Jurkat, Clone E6-1 (cell line): ENCODE measurements around the gene TSPAN5.

Experiments
- DNase-seq: peaks from one replicate; pipeline ENCODE4 v3.0.0-alpha.2; 2011; ENCODE audit warnings: low read depth, low spot score
- H3K4me3 ChIP-seq: 2 replicates; pipeline ENCODE4 v1.5.1; 2011; ENCODE audit warnings: mild to moderate bottlenecking, low read length, control low read depth, moderate library complexity

TSPAN5 gene

DNA sequence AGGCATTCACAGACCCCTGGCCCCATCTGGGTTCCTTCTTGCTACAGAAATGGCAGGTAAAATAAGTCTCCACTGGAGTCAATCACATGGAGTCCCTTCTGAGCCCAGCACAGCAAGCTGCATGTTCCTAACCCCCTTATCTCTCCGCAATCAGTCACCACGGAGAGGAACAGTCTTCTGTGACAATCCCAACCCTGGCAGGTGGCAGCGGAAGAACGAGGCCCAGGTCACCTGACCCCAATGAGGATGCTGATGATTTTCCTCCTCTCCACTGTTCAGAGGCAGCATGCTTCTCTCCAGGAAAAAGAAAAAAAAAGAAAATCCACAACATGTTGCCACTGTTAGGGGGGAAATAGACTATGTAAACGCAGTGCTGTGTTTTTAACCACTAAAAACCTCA lies 50.1 kb downstream of the TSPAN5 start:
- DNase-seq = peak; percentile 67

DNA sequence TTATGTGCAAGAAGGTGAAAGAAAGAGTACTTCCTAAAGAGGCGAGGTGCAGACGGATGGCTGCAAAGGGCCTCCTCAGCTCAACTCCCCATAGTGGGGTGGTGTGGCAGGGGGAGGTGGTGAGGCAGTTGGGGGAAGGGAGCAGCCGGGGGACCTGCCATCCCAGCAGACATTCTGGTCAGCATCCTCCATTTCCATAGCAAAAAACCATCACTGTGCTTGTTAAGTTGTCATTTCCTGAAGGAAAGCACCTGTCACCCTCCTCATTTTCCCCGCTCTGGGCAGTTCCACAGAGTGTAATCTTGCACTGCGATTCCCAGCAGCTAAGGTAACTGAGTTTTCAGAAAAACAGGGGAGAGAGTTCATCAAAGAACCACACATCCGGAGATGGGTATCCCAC lies 51.5 kb downstream of the TSPAN5 start:
- H3K4me3 ChIP-seq = no peak overlapping the region
- no peak for DNase-seq

More for the DNA sequence above, 50.1 kb downstream of the TSPAN5 start:
- H3K4me3 ChIP-seq = no peak overlapping the region

DNA sequence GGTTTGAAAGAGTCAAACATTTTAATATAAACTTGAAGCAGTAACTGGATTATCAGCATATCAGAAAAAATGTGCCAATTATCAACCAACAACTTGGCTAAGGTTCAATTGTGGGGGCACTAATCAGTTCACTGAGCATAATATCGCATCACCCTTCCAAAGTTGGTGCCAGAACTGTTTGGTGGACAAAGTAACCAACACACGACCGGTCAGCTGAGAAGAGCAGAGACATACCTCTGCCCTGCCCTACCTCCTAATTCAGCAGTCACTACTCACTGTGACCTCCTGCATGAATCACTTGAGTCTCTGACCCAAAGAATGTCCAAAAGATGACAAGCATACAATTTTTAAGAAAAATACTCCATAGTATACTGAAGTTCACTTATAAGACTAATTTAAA lies 53.2 kb downstream of the TSPAN5 start:
- no peak for DNase-seq
- no peak overlapping the region for H3K4me3 ChIP-seq

DNA sequence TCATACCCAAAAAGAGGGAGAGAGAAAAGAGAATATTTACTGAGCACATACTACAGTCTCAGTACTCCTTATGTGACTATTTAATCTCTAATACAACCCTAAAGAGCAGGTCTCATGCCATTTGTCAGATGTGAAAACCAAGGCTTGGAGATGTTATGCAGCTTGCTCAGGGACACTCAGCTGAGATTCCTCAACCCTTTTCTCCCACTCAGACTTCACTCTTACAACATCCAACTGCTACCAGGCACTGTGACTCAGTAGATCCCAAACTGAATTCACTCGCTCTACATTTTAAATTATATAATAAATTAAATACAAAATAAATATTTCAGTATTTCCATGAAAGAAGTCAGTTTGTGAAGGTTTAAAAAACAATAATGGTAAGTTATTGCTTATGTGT lies 53.7 kb downstream of the TSPAN5 start:
- no peak for DNase-seq
- H3K4me3 ChIP-seq = no peak overlapping the region

DNA sequence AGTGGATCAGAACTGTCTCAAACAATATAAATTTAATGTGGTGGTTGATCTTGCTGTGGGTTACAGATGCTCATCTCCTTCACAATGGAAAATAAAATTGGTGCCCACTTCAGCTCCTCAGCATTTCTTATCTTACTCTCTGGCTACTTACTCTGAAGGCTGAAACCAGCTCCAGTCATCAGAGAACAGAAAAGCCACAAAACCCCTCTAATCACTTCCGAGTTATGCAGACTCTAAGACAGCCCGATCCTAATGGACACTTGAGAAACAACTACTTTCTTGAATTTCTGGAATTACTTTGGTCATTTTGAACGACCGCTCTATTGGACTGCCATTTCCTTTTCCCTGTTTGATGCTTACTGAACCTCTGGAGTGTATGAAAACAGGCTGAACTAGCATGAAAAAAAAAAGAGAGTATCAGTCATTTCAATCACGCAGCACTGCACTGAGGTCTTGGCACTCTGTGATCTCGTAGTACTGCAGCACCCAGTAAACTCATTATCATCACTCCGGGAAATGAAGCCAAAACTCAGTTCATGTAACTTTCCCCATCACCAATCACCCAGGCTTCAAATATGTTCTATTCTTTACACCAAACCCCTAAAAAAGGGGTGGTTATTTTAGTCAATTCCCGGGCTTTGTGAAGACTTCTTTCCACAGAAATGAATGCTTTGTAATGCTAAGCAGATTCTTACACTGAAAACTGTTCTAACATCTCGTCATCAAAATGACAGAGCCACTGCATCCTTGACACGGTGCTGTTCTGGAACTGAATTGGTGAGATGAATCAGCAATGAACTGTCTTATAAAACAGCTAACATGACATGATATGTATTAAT lies 54.5 kb downstream of the TSPAN5 start:
- no peak for DNase-seq
- no peak overlapping the region for H3K4me3 ChIP-seq

DNA sequence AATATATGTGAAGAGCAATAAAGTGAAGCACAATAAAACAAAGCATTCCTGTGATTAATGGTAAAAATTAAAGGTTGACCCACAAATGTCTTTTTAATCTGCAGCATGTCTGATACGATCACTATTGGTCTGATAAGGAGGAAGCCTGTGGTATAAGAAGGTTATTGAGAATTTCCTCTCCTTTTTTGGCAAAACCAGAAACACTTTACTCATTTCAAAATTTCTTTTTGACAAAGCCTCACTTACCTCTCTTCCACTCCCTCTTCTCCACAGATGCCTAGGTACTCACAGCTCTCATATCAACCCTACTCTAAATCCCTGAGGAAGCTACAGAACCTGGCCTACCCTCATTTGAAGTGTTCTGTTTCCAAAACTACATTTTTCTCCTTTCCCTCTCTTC lies 56.1 kb downstream of the TSPAN5 start:
- no peak for DNase-seq
- H3K4me3 ChIP-seq = no peak overlapping the region

DNA sequence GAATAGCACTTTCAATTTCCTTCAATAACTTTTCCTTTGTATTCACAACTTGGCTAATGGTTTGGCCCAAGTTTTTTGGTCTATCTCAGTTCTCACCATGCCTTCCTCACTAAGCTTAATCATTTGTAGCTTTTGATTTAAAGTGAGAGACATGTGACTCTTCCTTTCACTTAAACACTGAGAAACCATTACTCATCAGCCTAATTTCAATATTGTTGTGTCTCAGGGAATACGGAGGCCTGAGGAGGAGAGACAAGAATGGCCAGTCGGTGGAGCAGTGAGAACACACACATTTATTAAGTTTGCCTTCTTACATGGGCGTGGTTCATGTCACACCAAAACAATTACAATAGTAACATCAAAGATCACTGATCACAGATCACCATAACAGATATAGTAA lies 56.7 kb downstream of the TSPAN5 start:
- no peak overlapping the region for H3K4me3 ChIP-seq
- no peak for DNase-seq

DNA sequence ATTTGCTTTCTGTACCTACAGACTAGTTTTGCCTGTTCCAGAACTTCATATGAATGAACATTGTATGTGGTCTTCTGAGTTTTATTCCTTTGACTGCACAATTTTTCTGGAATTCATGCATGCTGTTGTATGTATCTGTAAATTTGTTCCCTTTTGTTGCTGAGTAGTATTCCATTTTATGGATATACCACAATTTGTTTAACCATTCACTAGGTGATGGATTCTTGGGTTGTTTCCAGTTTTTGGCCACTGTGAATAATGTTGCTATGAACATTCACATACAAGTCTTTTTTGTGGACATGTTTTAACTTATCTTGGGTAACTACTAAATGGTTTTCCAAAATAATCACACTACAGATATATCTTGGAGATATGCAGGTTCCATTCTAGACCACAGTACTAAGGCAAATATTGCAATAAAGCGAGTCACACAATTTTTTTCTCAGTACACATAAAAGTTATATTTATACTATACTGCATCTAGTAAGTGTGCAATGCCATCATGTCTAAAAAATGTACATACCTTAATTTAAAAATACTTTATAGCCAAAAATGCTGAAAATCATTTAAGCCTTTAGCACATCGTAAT lies 58.7 kb downstream of the TSPAN5 start:
- no peak overlapping the region for H3K4me3 ChIP-seq

DNA sequence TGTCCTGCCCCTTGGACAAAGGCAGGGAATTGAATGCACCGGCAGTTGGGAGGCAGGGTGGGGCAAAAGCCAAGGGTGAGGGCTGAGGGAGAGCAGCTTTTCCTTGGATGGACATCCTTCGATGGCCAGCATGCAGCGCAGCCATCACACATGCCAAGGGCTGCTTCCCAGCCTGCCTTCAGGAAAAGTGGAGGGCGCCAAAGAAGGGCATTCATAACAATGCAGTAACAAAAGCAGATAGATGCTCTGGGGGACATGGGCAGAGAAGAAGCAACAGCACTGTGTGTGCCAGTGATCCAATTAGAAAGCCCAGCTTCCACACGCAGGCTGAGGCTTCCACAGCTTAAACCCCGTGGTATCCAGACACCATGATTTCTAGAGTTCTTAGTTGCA lies 71.5 kb downstream of the TSPAN5 start:
- DNase-seq = no peak

More for the DNA sequence above, 58.7 kb downstream of the TSPAN5 start:
- DNase-seq = no peak

DNA sequence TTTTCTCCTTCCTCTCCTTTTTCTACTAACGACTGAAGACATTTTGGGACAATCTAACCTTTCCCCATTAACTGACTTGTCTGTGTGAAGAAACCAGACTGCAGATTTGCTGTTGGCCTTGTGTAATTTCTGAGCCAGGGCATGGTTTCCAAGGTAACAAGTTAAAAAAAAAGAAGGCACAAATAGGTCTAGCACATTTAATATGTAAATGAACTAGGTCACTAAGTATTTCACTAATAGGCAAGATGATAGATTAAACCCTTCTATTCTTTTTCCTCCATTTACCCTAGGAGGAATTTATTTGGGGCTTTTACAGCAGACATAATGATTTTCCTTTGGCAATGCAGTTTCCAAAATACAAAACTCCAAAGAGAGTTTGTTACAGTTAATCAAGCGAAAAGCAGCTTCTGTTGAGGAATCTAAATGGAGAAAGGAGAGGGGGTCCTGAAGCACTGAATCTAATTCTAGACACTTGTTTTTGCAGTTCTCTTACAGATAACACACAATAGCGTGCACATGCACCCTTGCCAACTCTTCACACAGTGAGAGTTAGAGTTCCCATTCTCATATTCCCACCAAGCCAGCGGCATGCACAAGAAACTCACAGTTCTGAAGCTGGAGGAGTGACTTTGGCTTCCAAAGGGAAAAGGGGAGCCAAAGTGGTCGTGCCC lies 72.0 kb downstream of the TSPAN5 start:
- no peak for DNase-seq

More for the DNA sequence above, 71.5 kb downstream of the TSPAN5 start:
- H3K4me3 ChIP-seq = no peak overlapping the region

DNA sequence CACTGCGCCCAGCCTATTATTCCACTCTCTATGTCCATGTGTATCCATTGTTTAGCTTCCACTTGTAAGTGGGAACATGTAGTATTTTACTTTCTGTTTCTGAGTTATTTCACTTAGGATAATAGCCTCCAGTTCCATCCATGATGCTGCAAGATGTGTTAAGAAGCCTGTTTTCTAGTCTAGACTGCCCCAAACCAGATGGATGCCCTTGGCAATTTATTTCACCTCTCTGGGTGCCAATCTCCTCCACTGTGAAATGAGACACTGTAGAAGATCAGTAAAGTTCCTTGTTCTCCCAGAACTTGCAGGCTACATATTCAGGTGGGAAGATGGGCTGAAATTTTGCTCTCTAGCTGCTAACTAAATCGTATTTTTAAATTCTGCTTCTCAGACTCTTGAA lies 72.8 kb downstream of the TSPAN5 start:
- no peak overlapping the region for H3K4me3 ChIP-seq
- DNase-seq = no peak

More for the DNA sequence above, 72.0 kb downstream of the TSPAN5 start:
- no peak overlapping the region for H3K4me3 ChIP-seq

DNA sequence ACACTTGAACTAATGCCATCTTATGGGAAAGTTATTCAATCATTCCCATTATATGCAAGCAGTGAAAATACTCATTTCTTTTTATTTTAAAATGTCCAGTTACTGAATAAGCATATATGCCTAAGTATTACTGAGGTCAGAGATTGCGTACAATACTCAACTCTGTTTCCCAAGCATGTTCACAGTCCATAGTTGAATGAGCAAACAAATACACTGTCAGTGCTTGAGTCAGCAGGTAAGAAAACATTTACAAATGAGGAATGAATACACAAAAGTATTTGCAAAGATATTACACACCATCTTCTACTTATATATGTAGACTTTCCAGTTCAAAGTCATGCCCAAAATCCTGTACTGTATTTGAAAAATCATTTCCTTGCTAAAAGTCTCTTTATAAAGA lies 74.1 kb downstream of the TSPAN5 start:
- DNase-seq = no peak
- no peak overlapping the region for H3K4me3 ChIP-seq

DNA sequence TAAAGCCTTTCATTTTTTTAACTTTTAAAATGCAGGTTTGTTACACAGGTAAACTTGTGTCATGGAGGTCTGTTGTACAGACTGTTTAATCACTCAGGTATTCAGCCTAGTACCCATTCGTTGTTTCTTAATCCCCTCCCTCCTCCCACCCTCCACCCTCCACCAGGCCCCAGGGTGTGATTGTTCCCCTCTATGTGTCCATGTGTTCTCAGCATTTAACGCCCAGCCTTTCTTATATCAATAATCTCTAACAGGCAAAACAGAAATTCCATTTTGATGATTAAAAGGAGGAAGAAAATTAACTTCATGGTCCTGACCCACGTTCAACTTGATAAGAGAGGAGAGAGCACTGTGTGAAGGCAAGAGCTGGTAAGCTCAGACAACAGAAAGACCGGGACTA lies 75.1 kb downstream of the TSPAN5 start:
- no peak overlapping the region for H3K4me3 ChIP-seq
- DNase-seq = no peak

DNA sequence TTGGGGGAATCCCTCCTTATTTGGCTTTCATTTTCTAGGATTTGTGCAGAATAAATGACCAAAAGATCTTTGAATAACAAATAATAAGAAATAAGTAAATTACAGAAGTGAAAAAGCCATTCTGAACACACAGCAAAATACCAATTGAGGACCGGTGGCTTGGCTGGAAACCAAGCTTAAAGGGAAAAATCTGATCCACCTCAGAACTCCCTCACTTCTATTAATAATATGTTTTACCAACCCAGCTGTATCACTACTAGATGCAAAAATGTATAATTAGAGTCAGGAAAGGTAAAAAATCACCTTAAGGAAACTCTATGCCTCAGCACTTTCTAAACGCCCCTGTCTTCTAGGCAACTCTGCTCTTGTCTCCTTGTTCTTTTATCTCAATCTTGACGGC lies 77.3 kb downstream of the TSPAN5 start:
- no peak for DNase-seq
- no peak overlapping the region for H3K4me3 ChIP-seq

DNA sequence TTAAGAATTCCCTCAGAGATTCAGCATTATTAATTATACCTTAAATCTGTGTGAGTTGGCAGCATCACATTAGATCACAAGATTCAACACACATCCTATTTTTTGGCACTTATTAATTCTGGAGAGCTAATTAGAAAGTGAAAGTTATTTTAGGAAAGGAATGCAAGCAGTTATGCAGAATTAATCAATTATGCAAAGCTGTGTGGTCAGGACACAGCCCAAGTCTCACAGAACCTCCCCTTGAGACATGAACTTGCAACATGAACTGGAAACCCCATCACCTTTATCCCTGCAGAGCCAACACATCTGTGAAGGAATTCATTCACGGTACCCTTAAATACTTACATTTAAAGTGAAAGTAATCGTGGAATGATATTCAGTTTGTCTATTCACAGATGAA lies 80.5 kb downstream of the TSPAN5 start:
- no peak overlapping the region for H3K4me3 ChIP-seq
- DNase-seq = no peak

DNA sequence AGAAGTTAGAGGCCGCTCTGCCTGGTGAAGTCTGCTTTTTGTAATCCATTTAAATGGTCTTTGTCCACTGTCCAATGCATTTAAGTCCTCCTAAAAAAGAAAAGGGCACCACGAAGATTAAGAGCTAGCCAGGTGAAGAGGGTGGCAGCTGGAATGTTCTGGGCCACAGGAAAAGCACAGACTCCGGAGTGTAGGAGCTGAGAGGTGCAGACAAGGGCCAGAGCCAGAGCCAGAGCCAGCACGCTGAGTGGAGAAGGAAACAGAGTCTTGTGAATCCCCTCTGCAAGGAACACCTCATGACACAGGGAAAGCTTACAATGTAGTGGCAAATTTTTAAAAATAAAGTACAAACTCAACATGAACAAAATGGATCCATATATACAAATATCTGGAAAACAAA lies 83.6 kb downstream of the TSPAN5 start:
- no peak overlapping the region for H3K4me3 ChIP-seq
- DNase-seq = no peak

DNA sequence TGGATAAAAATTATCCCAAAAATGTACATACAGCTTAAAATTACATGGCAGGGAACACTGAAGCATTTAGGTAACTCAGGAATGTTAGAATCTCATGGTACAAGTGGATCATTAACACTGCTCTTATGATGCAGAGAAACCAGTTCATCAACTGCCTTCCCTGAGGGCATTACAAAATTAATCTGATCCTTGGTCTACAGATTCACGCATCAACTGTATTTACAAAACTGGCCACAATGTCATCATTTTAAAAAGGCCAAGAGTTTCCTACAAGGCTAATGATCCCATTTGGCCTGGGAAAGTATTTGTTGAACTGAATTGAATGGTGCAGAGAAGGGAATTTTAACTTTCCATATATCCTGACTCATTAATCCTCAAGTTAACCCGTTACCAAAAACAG lies 84.6 kb downstream of the TSPAN5 start:
- H3K4me3 ChIP-seq = no peak overlapping the region
- DNase-seq = no peak

DNA sequence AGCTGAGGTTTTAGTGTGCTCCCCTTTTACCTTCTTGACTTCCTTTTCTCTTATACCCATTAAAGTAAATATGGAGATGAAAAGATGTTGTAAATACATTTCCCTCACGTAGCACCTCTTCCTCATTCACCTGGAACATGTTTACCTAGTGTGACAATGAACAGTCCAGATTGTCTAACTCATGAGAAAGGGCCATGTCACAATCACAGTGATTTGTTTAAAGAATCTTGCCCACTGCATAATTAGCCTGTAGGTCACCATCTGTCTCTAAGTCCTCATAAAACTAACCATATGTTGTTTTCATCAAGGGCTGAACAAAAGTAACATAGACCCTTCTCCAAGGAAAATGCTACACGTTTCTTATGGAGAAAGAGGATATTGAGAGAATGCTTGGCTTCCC lies 85.7 kb downstream of the TSPAN5 start:
- H3K4me3 ChIP-seq = no peak overlapping the region
- DNase-seq = no peak

DNA sequence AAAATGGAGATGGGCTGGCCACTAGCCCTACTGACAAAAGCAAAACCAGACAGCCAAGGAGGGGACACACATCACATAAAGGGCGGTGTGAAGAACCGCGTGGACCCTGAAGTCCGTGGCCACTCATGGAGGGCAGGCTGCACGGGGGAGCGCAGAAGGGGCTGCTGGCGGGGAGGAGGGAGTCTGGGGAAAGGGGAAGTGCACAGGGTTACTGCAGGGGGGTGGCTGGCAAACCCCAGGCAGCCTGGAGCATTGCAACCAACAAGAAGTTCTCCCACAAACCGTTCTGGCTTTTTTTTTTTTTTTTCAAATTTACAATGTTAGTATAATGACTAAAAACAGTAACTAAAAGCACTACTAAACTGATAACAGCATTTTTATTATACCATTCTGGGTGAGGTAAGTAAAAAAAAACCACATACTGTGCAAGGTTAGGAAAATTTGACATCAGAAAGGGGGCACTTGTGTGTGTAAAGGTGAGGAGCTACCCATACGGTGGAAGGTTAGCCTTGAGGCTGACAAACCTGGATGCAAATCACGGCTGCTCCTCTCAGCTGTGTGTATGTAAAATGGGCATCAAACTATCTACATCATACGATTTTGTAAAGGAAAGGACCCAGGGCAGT lies 87.1 kb downstream of the TSPAN5 start:
- no peak overlapping the region for H3K4me3 ChIP-seq
- DNase-seq = no peak
